ENCODE results near the gene GAS6.

The GAS6 gene

DNA sequence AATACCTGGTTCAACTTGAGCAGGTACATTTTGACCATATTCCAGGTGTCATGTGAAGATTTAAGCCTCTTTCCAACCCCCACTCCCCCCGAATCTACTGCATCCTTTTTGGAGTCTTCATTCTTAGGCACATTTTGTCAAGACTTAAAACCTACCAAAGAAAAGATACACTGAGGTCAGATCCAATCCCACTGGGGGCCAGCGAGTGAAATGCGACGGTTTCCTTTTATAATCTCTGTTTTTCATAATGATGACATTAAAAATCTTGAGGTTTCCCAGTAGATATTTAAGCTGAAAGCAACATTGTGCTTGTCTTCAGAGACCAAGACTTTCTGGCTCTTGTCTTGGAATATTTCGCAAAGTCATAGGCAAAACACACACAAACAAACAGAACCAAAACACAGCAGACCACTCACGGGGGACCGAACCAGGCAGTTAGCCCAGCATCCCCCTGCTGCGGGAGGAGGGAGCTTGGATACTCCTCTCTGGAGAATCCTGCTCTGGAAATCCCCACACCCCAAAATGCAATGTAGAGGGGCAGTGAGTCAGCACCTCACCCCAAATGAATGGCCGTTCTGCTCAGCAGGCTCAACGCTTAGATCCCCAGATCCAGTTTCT is 506 bp upstream of the GAS6 start:
- no peak for DNase-seq

GRCh38 chr13:113862931-113863523 is 849 bp downstream of the GAS6 start:
- DNase-seq = no peak

DNA sequence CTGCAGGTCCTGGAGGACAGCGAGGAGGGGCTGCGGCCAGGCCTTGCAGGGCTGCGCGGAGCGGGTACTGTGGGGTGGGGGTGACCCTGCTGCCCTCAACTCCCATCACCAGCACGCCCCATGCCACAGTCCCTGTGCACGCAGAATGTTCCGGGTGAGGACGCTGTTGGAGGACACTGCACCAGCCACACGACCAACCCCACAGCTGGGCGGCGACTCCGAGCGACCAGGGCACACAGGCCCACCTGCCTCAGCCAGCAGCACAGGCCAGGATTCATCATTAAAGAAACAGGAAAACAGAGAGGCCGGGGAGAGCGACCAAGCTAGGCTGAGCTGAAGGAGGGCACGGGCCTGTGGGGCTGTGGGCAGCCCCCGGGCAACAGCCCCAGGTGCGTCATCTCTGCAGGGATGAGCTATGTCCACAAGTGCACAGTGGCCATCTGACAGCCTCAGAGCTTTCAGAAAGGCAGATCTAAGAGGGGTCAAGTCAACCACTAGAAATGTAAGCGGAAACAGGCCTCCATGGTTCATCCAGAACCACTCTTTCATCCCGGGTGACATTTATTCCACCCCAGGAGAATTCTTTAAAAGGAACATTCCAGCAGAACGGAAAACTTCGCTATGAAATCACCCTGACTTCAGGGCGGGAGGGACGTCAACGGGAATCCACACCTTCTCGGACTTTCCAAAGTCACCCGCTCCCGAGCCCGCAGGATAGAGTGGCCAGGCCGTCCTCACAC is 1.5 kb downstream of the GAS6 start:
- no peak for DNase-seq

DNA sequence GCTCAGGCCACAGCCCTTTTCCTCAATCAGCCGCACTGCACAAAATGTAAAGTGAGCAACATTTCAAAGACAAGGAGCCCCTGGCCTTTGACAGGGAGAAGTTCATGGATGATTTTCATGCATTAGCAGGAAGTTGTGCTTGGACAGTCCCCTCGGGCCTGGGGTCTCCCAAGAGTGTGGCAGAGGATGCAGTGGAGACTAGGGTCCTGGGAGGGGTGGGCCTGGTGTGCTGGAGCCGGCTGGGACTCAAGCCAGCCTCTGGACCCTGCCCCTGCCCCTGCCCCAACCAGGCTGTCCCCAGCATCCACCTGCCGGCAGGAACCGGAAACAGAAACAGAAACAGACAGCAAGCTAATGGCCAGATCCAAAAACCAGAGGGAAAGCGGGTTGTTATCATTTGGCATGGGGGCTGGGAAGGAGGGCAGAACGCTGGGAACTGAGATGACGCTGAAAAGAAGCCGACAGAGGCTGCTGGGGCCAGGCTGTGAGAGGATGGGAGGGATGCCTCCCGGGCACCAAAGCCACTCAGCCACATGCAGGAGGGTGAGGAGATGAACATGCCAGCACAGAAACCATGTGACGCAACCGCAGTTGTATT is 2.3 kb downstream of the GAS6 start:
- DNase-seq = no peak

- no peak for DNase-seq
These were observed 3.0 kb downstream of the GAS6 start for GRCh38 chr13:113860665-113861432.

GRCh38 chr13:113860051-113860664 is 3.7 kb downstream of the GAS6 start:
- DNase-seq = no peak

GRCh38 chr13:113859311-113860050 is 4.4 kb downstream of the GAS6 start:
- no peak for DNase-seq

GRCh38 chr13:113857531-113858195 is 6.2 kb downstream of the GAS6 start:
- DNase-seq = no peak

DNA sequence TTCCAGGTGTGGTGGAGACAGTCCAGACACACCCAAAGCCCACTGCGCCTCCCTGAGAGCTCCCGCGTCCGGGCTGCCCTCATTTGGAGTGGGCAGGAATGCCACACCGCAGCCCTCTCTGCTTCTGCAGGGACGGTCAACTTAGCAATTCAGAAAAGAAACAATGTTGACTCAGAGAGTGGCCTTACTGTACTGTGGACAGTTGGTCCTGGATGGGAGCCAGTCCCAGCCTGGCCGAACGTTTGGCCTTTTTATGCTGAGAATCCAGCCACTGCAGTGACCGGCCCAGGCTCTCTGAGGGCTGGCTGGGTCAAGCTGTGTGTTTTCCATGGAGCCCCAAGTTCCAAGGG is 7.2 kb downstream of the GAS6 start:
- DNase-seq = no peak

DNA sequence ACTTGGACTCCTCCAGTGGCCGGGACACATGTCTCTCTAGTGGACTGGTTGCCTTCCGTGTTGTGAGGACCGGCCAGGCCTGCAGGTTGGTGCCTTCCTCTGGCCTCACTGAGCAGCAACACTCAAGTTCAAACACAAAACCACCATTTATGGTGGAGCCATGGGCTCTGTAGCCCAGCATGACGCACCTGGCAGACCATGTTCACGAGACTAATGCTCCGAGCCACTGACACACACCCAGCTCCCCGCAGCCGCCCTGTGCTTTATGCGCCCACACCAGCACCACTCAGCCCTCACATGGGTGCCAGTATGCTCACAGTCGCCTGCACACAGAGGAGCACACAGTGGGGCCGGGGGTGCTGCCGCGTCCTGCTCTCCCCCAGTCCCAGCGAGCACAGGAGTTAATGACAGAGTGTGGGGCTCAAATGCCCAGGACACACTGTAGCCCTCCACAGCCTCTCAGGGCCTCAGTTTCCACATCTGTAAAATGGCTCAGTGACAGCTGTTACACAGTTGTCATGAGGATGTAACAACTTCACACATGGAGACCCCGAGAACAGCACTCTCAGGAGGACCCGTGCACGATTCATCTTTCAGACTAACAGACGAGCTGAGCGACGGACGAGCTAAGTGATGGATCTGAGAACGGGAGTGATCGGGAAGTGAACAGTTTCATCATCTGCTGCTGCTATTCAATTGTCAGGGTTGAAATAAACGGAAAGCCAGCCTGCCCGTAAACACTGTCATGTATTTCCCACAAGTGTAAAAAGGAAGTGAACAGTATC is 7.8 kb downstream of the GAS6 start:
- no peak for DNase-seq

DNA sequence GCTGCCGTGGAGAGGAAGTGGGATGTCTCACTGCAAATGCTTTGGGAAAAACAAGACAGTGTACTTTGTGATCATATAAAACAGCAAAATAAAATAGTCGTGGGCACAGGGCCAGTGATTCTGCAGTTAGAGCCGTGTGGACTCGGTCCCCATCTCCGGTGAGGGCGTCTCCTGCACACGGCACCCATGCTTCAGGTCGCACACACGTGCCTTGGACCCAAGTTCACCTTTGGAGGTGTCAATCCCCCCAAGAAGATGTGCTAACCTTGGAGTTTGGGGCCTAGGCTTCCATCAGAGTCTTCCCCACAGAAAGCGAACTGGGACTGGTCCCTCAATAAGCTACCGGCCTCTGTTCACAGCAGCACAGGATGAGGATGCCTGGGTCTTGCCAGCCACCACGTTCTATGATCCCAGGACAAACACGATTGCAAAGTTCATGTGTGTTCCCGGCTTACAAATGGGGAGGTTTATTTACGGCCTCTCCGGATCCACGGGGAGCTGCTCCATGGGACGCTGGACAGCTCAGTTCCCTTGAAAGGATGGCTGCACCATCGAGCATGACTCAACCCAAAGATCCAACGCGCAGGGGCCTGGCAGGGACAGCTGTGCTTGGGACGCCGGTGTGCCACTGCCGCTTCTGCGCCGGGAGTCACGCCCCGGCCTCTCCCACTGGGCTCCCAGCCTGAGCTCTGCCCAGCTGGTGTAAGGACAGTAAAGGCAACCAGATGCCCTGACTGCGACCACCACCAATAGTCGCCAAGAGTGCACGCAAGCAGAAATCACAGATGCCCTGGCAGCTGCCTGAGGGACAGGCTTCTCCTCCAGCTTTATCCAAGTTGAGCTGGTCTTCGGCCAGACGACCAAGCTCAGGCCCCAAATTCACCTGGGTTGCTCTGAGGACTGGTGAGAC is 8.6 kb downstream of the GAS6 start:
- DNase-seq = no peak

- DNase-seq = no peak
These were observed 9.5 kb downstream of the GAS6 start for GRCh38 chr13:113854238-113855011.

DNA sequence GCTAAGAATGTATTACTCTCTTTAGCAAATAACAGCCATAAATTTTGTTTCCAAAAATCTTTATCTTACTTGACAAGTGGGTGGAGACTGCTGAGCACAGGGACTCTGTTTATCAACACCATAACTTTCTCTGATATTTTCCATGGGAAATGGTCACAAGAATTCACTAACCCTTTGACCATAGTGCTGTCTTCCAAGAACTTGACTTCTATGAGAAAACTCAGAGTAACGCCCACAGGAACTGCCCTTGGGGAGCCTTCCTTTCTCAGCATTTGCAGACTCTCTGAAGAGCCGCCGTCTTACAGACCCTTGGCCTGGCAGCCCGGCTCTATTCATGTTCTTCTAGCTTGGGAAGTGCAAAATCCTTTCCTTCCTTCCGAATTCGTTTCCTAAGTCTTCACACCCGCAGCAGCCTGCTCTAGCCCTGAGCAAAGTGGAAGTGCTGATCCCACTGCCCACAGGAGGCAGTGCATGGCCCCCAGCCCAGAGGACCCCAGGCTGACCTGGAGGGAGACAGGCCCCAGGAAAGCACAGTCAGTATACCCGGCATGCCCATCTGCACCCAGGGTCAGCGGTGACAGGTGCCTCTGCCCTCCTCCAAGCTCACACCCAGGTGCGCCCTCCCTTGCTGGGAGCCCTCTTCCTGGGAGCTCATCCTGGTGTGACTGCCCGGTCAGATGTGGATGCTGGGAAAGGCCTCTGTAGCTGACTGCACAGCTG is 10.2 kb downstream of the GAS6 start:
- no peak for DNase-seq

GRCh38 chr13:113852536-113853517 is 11.0 kb downstream of the GAS6 start:
- no peak for DNase-seq

DNA sequence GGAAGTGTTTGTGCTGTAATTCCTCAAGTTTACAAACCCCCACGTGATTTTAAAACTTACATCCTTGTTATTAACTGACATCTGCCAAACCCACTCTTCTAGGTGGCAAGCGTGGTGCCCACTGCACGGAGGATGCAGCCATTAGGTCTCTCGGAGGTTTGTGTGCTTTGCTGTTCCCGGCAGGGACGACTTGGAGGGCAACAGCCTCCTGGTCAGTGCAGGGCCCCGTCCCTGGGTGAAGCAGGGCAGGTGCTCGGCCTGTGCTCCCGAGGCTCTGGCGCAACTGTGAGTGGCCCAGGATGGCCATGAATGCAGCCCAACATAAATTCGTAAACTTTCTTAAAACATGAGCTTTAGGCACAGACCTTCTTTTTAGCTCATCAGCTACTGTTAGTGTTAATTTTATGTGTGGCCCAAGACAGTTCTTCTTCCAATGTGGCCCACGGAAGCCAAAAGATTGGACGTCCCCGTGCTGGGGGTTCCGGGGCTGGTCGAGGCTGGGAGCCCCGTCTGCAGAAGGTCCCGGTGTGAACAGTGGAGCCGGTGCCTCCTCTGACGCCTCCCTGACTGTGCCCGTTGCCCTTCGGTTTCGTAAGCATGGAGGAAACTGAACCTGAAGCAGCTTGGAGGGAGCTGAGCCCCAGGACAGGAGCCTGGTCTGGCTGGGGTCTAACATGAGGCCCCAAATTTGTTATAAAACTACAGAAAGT is 11.9 kb downstream of the GAS6 start:
- DNase-seq = no peak

- DNase-seq = no peak
These were observed 12.4 kb downstream of the GAS6 start for GRCh38 chr13:113851480-113851803.

All from activated CD4-positive, alpha-beta T cell treated with anti-CD3 and anti-CD28 coated beads for 4 hours (primary cell).